Heart right ventricle (tissue), 16 donors: Measurements from ENCODE around the gene SPNS3. TPM values are rescaled to one million over a fixed set of nuclear protein-coding genes. Genes with fewer than 3 reads are reported as not detected.
A peak's percentile ranks its signal among the peaks of the same experiment; 100 is the strongest.

Experiments
- ATAC-seq, 8 donors: fragments of 200-7000 bp; cut with Tn5 transposase; one replicate each; pipeline ENCODE4 v1.9.1; 2020; ENCODE audit warnings: mild to moderate bottlenecking in 8 of 8, moderate library complexity in 8 of 8, moderate number of reproducible peaks in 1 of 8
- DNase-seq, 2 donors: peaks; one replicate each; pipeline ENCODE4 v3.0.0-alpha.2; 2020
- H3K27ac ChIP-seq, 10 donors: fragments of 200-600 bp; sonication (generic) in 2 of 10; one replicate each; pipeline versions ENCODE4 v1.5.0 to v1.8.0; 2020 to 2022; ENCODE audit warnings: mild to moderate bottlenecking in 3 of 10
- H3K27me3 ChIP-seq, 7 donors: fragments of 200-600 bp; one replicate each; pipeline ENCODE4 v1.8.0; 2021 to 2022; ENCODE audit warnings: mild to moderate bottlenecking in 2 of 7
- H3K36me3 ChIP-seq, 9 donors: fragments of 200-600 bp; sonication (generic) in 1 of 9; one replicate each; pipeline versions ENCODE4 v1.5.0 to v1.8.0; 2020 to 2022; ENCODE audit warnings: mild to moderate bottlenecking in 2 of 9
- H3K4me1 ChIP-seq, 9 donors: fragments of 200-600 bp; sonication (generic) in 1 of 9; one replicate each; pipeline versions ENCODE4 v1.5.0 to v1.8.0; 2020 to 2022; ENCODE audit warnings: mild to moderate bottlenecking in 4 of 9
- H3K4me3 ChIP-seq, 10 donors: fragments of 200-600 bp; sonication (generic) in 2 of 10; one replicate each; pipeline versions ENCODE4 v1.5.0 to v1.8.0; 2020 to 2022; ENCODE audit warnings: mild to moderate bottlenecking in 7 of 10, moderate library complexity in 2 of 10
- H3K9me3 ChIP-seq, 11 donors: fragments of 200-600 bp in 10 of 11; sonication (generic) in 2 of 11; one replicate each; pipeline versions ENCODE4 v1.5.0 to v1.8.0; 2013 to 2022; ENCODE audit warnings: mild to moderate bottlenecking in 2 of 11, control low read depth in 1 of 11, moderate library complexity in 1 of 11
- WGBS, 2 donors: extraction: QIAGEN DNeasy Blood & Tissue Kit; methylation state at CpG; one replicate each; pipeline ENCODE4 v1.1.7; 2013; ENCODE audit warnings: inconsistent platforms in 1 of 2; 5-methylcytosine and 5-hydroxymethylcytosine counted together
- intact Hi-C, 10 donors: fragments of 100-400 bp; cut with DNase I; formaldehyde crosslinking; loops; one replicate each; pipeline versions ENCODE4 v1.11.1 to v1.14.2; 2022
- polyA plus RNA-seq, 2 donors: library from polyadenylated mRNA; stranded (reverse); fragments of 200-250 nt; gene quantifications; one replicate each; pipeline ENCODE4 v1.2.3, GENCODE V29; 2013
- total RNA-seq, 10 donors: library from RNA; stranded (reverse); fragmentation: NEBNext Ultra II Directional in 3 of 10; extraction: Animal tissue kit (Norgen Biotek cat#: 25700) in 3 of 10; gene quantifications; one replicate each; pipeline versions ENCODE4 v1.2.1 to v1.2.4, GENCODE V29; 2021 to 2023
- TF ChIP-seq, protein P1 (sequence below), 9 donors: fragments of 200-600 bp; sonication (generic) in 2 of 9; IDR thresholded peaks; one replicate each; pipeline versions ENCODE4 v1.5.0 to v1.8.0; 2021 to 2022; ENCODE audit warnings: antibody characterized with exemption in 9 of 9, mild to moderate bottlenecking in 5 of 9, moderate library complexity in 1 of 9
- donor health status: Arrhythmogenic right ventricular cardiomyopathy.
- donor health status: ischemic (EF 13 %, LVEDD 7.1; RV severe dilation, severe dysfunction).
- donor health status: healthy with polysubstance abuse.
- donor health status: DM: no; HTN: yes; CAD: no.
- donor health status: DM: no; HTN: no; CAD: no.
- donor health status: ischemic (EF 25% LVEDD 6.9; RV normal size, moderate dysfunction).
- donor health status: ischemic (EF 25% LVEDD 5.7; RV mildly dilated, moderate dysfunction).
- donor health status: healthy.
- donor health status: DM: yes; HTN: yes; CAD: no.
- donor health status: Ischemic cardiomyopathy.
- donor health status: ischemic (EF 35%, LVEDD 5.7; RV mildly dilated, moderate dysfunction).
- donor health status: nonischemic (EF 11% LVEDD 7.7; RV severe dilation, severe dysfunction).
- donor health status: DM: yes; HTN: yes; CAD: no.
- donor health status: PGD.
- donor health status: ischemic (EF 29% LVEDD 5.4; RV normal size, mild dysfunction).
- donor health status: nonischemic (EF 23%, LVEDD 6.1; RV moderate dilation, normal function).

SPNS3 gene
- total and polyA plus RNA-seq, 12 donors = 0.13 to 4.2 (median 0.89) TPM; not detected in 1

- DNase-seq (no peak), ATAC-seq (no peak)
- H3K36me3 ChIP-seq = no peaks in the 10 kb centered on the region
- no peak overlapping the region for H3K4me3 ChIP-seq
- intact Hi-C loops = no loop called here
- H3K9me3 ChIP-seq = peaks cover 0 to 3% (median 0%) of the 10 kb centered on the region in 11 donors
- WGBS, 2 donors = 73 to 74% methylated on average over 11 of the region's 11 CpGs
- H3K4me1 ChIP-seq = peaks cover 7 to 55% (median 40%) of the 10 kb centered on the region in 9 donors
- H3K27ac ChIP-seq = peak overlapping the region in 1 of 10 donors; percentile 27
- no peaks in the 10 kb centered on the region for H3K27me3 ChIP-seq
- TF ChIP-seq, protein P1, sequence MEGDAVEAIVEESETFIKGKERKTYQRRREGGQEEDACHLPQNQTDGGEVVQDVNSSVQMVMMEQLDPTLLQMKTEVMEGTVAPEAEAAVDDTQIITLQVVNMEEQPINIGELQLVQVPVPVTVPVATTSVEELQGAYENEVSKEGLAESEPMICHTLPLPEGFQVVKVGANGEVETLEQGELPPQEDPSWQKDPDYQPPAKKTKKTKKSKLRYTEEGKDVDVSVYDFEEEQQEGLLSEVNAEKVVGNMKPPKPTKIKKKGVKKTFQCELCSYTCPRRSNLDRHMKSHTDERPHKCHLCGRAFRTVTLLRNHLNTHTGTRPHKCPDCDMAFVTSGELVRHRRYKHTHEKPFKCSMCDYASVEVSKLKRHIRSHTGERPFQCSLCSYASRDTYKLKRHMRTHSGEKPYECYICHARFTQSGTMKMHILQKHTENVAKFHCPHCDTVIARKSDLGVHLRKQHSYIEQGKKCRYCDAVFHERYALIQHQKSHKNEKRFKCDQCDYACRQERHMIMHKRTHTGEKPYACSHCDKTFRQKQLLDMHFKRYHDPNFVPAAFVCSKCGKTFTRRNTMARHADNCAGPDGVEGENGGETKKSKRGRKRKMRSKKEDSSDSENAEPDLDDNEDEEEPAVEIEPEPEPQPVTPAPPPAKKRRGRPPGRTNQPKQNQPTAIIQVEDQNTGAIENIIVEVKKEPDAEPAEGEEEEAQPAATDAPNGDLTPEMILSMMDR (IDR thresholded peaks at IDR 0.05) = no peak
Observed at GRCh38 chr17:4516735-4517134, 83.0 kb downstream of the SPNS3 start.

DNA sequence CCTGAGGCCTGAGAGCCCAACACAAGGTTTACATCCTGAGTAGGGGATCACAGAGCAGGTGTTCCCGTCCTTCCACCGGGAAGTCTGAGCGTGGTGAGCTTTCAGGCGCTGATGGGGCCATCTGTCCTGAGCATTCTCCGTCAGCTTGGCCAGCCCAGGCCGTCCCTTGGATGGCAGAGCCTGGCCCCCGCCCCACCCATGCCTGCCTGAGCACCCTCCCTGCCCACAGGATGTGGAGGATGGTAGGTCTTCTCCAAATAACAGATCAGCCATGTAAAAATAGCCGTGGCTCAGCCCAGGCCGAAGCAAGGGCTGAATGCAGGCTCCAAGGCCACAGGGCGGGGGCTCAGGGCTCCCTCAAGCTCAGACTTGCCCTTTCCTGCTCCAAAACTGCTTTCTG lies 85.2 kb downstream of the SPNS3 start:
- 72 to 75% methylated on average over 10 of the region's 10 CpGs for WGBS, 2 donors
- Histone ChIP-seq H3K36me3 (no peaks in the 10 kb centered on the region), H3K9me3 (peaks cover 0 to 3% (median 0%) of the 10 kb centered on the region in 11 donors), H3K27ac (peak overlapping the region; percentile 78 to 96 (median 90)), H3K4me1 (peaks cover 14 to 62% (median 42%) of the 10 kb centered on the region in 9 donors), H3K4me3 (peak overlapping the region in 1 of 10 donors; percentile 1), H3K27me3 (no peaks in the 10 kb centered on the region)
- TF ChIP-seq, protein P1 (IDR thresholded peaks at IDR 0.05) = no peak
- DNase-seq (no peak), ATAC-seq (peak; percentile 5 to 31 (median 15))
- intact Hi-C loops = loop anchor here in 1 of 10 donors (2.0 kb wide), 1 partner anchor 42 kb away; no protein-coding TSS in a partner anchor

- no peaks in the 10 kb centered on the region for H3K27me3 ChIP-seq
- TF ChIP-seq, protein P1 (IDR thresholded peaks at IDR 0.05) = no peak
- intact Hi-C loops = loop anchor here in 1 of 10 donors (2.0 kb wide), 1 partner anchor 43 kb away; no protein-coding TSS in a partner anchor
- ATAC-seq (peak; percentile 69 to 86 (median 83)), DNase-seq (peak; percentile 83 to 84)
- 54 to 61% methylated on average over 14 of the region's 14 CpGs for WGBS, 2 donors
- no peaks in the 10 kb centered on the region for H3K36me3 ChIP-seq
- H3K4me1 ChIP-seq = peaks cover 14 to 58% (median 44%) of the 10 kb centered on the region in 9 donors
- peaks cover 0 to 3% (median 0%) of the 10 kb centered on the region in 11 donors for H3K9me3 ChIP-seq
- H3K27ac ChIP-seq = peak overlapping the region; percentile 78 to 96 (median 90)
- H3K4me3 ChIP-seq = peak overlapping the region in 1 of 10 donors; percentile 1
Observed at GRCh38 chr17:4519361-4519788, 85.6 kb downstream of the SPNS3 start.

DNA sequence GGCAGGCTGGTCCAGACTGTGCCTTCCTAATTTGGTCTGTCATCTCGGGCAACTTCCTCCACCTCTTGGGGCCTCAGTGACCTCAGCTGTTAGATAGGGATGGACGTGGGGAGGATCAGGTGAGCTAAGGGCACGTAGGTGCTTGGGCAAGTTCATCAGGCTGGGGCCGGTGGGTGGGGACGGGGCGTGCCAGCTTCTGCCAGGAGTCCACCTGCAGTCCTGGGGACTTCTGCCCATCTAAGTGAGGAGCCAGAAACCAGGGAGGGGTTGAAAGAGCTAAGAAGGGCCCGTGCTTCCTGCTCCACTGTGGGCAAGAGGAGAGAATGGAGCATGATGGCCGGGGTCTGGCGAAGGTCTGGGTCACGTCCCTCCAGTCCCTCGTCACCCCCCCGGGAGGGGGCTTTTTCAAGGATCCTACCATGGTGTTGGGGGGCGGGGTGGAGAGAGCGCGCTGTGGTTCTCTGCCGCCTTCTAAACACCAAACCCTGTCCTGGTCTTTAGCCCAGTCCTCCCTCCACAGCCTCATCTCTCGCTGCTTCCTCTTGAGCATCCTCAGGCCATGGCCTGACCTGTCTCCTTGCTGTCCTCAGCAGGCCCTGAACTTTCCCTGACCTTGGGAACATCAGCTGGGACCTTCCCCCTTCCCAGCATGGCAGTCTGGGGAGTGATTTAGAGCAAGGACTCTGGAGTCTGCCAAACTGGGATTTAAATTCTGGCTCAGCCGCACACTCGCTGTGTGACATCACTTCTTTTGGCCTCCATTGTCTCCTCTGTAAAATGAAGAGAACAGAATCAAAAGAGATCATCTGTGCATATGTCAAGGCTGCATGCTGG lies 86.5 kb downstream of the SPNS3 start:
- peak overlapping the region; percentile 78 to 96 (median 90) for H3K27ac ChIP-seq
- DNase-seq = no peak

More for the DNA sequence above, 86.5 kb downstream of the SPNS3 start:
- Histone ChIP-seq H3K9me3 (peaks cover 0 to 3% (median 0%) of the 10 kb centered on the region in 11 donors), H3K36me3 (peaks cover 0 to 3% (median 0%) of the 10 kb centered on the region in 9 donors), H3K4me1 (peaks cover 14 to 58% (median 44%) of the 10 kb centered on the region in 9 donors), H3K27me3 (no peaks in the 10 kb centered on the region), H3K4me3 (no peak overlapping the region)
- TF ChIP-seq, protein P1 (IDR thresholded peaks at IDR 0.05) = no peak
- intact Hi-C loops = no loop called here
- 76 to 84% methylated on average over 19 of the region's 19 CpGs for WGBS, 2 donors
- no peak for ATAC-seq
